AG10803 (cell line): ENCODE measurements around the gene COL3A1.

ENCODE experiments used
- DNase-seq: peaks from one replicate; pipeline ENCODE4 v3.0.0; 2010; ENCODE audit warnings: low read depth
- H3K4me3 ChIP-seq: 2 replicates; pipeline ENCODE4 v1.5.1; 2011; ENCODE audit warnings: mild to moderate bottlenecking, low read length, control low read depth
- CTCF ChIP-seq: conservative IDR thresholded peaks from 2 replicates; pipeline ENCODE4 v1.5.1; 2011; ENCODE audit warnings: mild to moderate bottlenecking, low read length, control low read depth, inconsistent platforms

The COL3A1 gene

GRCh38 chr2:188973641-188974040, 532 bp upstream of the COL3A1 start:
- H3K4me3 ChIP-seq, result peak overlapping the region; percentile 80
- TF ChIP-seq CTCF, result no peak

GRCh38 chr2:188975497-188976102, 1.4 kb downstream of the COL3A1 start:
- peak; percentile 97 for DNase-seq
- no peak for TF ChIP-seq CTCF
- peak overlapping the region; percentile 80 for H3K4me3 ChIP-seq

More at GRCh38 chr2:188973641-188974040, 532 bp upstream of the COL3A1 start:
- peak; percentile 22 for DNase-seq

GRCh38 chr2:188976545-188977268, 2.5 kb downstream of the COL3A1 start:
- H3K4me3 ChIP-seq, result peak overlapping the region; percentile 80
- TF ChIP-seq CTCF, result peak; percentile 73
- DNase-seq, result peak; percentile 81

GRCh38 chr2:188977317-188977716, 3.1 kb downstream of the COL3A1 start:
- DNase-seq, result no peak
- peak overlapping the region; percentile 80 for H3K4me3 ChIP-seq
- TF ChIP-seq CTCF, result no peak

- TF ChIP-seq CTCF, result peak; percentile 58
- H3K4me3 ChIP-seq, result peak overlapping the region; percentile 80
- peak; percentile 85 for DNase-seq
These were observed 4.3 kb downstream of the COL3A1 start for GRCh38 chr2:188978291-188979081.

GRCh38 chr2:188979187-188980114, 5.3 kb downstream of the COL3A1 start:
- no peak for TF ChIP-seq CTCF
- H3K4me3 ChIP-seq, result peak overlapping the region; percentile 80
- peak; percentile 21 for DNase-seq
